ENCODE measurements around the gene MPZL3. TPM values are rescaled to one million over a fixed set of nuclear protein-coding genes. Genes with fewer than 3 reads are reported as not detected.

The MPZL3 gene
- total RNA-seq, 1 donor from 2014 or later = 8.5 TPM

DNA sequence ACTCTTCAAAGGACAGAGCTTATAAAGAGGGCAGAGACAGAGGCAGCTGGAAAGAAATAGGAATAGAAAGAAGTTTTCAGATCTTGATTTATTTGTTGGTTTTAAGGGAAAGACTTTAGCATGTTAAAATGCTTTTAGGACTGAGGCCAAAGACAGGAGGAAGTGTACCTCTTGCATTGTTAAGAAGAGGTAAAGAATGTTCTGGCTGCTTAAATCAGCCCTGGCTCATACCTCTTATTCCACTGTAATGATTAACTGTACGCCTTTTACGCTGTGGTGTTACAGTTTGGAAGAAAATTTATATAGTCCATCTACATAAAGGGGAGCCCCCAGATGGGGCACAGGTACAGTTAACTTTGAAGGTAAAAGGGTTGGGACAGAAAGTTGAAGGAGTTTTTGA lies 22.0 kb upstream of the MPZL3 start:
- Histone ChIP-seq H3K4me3 (ENCODE audit: insufficient read depth, low read depth, low read length) (no peak overlapping the region), H3K9me3 (ENCODE audit: insufficient read depth, low read depth, low read length) (no peaks in the 10 kb centered on the region), H3K4me2 (ENCODE audit: low read length) (no peak overlapping the region), H3K79me2 (ENCODE audit: insufficient read depth, low read length) (no peaks in the 10 kb centered on the region), H3K27me3 (ENCODE audit: insufficient read depth, low read length) (peaks cover 4% of the 10 kb centered on the region), H3K27ac (ENCODE audit: low read depth, low read length) (no peak overlapping the region), H3K4me1 (ENCODE audit: insufficient read depth, low read length) (peaks cover 7% of the 10 kb centered on the region), H2AFZ (ENCODE audit: low read depth, low read length) (no peak overlapping the region), H4K20me1 (ENCODE audit: insufficient read depth, low read length) (no peaks in the 10 kb centered on the region), H3K36me3 (ENCODE audit: insufficient read depth, low read length) (no peaks in the 10 kb centered on the region), H3K9ac (ENCODE audit: low read length) (no peak overlapping the region)
- no peaks in the 10 kb centered on the region for H3K36me3 Mint-ChIP-seq (ENCODE audit: low read depth, unreplicated experiment)
- peaks cover 2% of the 10 kb centered on the region for H3K9me3 Mint-ChIP-seq (ENCODE audit: unreplicated experiment)
- FAIRE-seq = no peak
- no peak for TF ChIP-seq EZH2 (IDR thresholded peaks at IDR 0.05; ENCODE audit: insufficient read depth, low read length)
- TF ChIP-seq, protein P1, sequence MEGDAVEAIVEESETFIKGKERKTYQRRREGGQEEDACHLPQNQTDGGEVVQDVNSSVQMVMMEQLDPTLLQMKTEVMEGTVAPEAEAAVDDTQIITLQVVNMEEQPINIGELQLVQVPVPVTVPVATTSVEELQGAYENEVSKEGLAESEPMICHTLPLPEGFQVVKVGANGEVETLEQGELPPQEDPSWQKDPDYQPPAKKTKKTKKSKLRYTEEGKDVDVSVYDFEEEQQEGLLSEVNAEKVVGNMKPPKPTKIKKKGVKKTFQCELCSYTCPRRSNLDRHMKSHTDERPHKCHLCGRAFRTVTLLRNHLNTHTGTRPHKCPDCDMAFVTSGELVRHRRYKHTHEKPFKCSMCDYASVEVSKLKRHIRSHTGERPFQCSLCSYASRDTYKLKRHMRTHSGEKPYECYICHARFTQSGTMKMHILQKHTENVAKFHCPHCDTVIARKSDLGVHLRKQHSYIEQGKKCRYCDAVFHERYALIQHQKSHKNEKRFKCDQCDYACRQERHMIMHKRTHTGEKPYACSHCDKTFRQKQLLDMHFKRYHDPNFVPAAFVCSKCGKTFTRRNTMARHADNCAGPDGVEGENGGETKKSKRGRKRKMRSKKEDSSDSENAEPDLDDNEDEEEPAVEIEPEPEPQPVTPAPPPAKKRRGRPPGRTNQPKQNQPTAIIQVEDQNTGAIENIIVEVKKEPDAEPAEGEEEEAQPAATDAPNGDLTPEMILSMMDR (IDR thresholded peaks at IDR 0.05; ENCODE audit: insufficient read depth, low read depth, low read length) = no peak
- no peak overlapping the region for H3K4me3 Mint-ChIP-seq (ENCODE audit: unreplicated experiment)
- H3K4me1 Mint-ChIP-seq (ENCODE audit: low read depth, unreplicated experiment) = peaks cover 3% of the 10 kb centered on the region
- no peak overlapping the region for H3K27ac Mint-ChIP-seq (ENCODE audit: unreplicated experiment)
- peaks cover 20% of the 10 kb centered on the region for H3K27me3 Mint-ChIP-seq (ENCODE audit: low read depth, unreplicated experiment)
- DNase-seq (ENCODE audit: low read depth) = peak; percentile 3

DNA sequence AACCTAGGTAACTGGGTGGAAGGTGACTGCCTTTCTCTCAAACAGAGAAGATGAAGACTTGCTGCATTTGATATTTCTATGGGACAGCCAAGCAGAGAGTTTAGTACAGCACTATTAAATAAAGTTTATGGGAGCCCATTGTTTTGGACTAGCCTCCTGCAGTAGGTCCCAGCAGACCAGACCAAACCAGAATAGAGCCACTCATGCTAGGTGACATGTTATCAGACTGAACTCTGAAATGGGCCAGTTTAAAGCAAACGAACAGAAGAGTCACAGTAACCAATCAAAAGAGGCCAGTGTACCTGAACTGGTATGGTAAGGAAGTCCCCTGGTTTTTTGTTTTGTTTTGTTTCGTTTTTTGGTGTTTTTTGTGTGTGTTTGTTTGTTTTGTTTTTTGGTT lies 19.8 kb upstream of the MPZL3 start:
- no peak overlapping the region for H3K4me2 ChIP-seq (ENCODE audit: low read length)
- DNase-seq (ENCODE audit: low read depth) (no peak), FAIRE-seq (no peak)
- peaks cover 13% of the 10 kb centered on the region for H3K27me3 ChIP-seq (ENCODE audit: insufficient read depth, low read length)
- no peaks in the 10 kb centered on the region for H3K79me2 ChIP-seq (ENCODE audit: insufficient read depth, low read length)
- no peaks in the 10 kb centered on the region for H3K36me3 Mint-ChIP-seq (ENCODE audit: low read depth, unreplicated experiment)
- H3K27ac Mint-ChIP-seq (ENCODE audit: unreplicated experiment) = no peak overlapping the region
- no peak overlapping the region for H2AFZ ChIP-seq (ENCODE audit: low read depth, low read length)
- no peaks in the 10 kb centered on the region for H3K9me3 ChIP-seq (ENCODE audit: insufficient read depth, low read depth, low read length)
- no peaks in the 10 kb centered on the region for H3K36me3 ChIP-seq (ENCODE audit: insufficient read depth, low read length)
- H3K9me3 Mint-ChIP-seq (ENCODE audit: unreplicated experiment) = peaks cover 2% of the 10 kb centered on the region
- H3K27me3 Mint-ChIP-seq (ENCODE audit: low read depth, unreplicated experiment) = peaks cover 20% of the 10 kb centered on the region
- TF ChIP-seq, protein P1 (IDR thresholded peaks at IDR 0.05; ENCODE audit: insufficient read depth, low read depth, low read length) = no peak
- TF ChIP-seq EZH2 (IDR thresholded peaks at IDR 0.05; ENCODE audit: insufficient read depth, low read length) = no peak
- H3K4me3 Mint-ChIP-seq (ENCODE audit: unreplicated experiment) = no peak overlapping the region
- no peaks in the 10 kb centered on the region for H4K20me1 ChIP-seq (ENCODE audit: insufficient read depth, low read length)
- H3K4me1 Mint-ChIP-seq (ENCODE audit: low read depth, unreplicated experiment) = peaks cover 3% of the 10 kb centered on the region
- no peak overlapping the region for H3K27ac ChIP-seq (ENCODE audit: low read depth, low read length)
- no peak overlapping the region for H3K4me3 ChIP-seq (ENCODE audit: insufficient read depth, low read depth, low read length)
- no peak overlapping the region for H3K9ac ChIP-seq (ENCODE audit: low read length)
- H3K4me1 ChIP-seq (ENCODE audit: insufficient read depth, low read length) = peaks cover 1% of the 10 kb centered on the region

DNA sequence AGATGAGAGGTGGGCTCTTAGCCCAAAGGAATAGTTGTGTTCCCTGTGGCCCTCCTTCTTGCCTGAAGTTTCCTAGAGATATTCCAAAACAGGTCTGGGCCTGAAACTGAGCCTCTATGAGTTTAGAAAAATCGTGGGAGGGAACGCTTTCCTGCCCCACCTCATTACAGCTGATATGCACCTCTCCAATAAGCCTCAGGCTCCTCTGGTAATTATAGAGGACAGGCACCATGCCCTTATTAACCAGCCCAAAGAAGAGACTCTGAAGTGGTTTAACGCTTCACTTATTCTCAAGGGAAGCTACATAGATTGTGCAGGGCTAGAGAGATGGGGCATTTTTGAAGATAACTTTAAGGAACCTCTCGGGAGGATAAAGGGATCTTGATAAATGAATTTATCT lies 15.3 kb upstream of the MPZL3 start:
- no peak for FAIRE-seq
- Histone ChIP-seq H3K27ac (ENCODE audit: low read depth, low read length) (no peak overlapping the region), H3K9ac (ENCODE audit: low read length) (no peak overlapping the region), H4K20me1 (ENCODE audit: insufficient read depth, low read length) (no peaks in the 10 kb centered on the region), H3K4me3 (ENCODE audit: insufficient read depth, low read depth, low read length) (no peak overlapping the region), H3K4me1 (ENCODE audit: insufficient read depth, low read length) (no peaks in the 10 kb centered on the region), H3K36me3 (ENCODE audit: insufficient read depth, low read length) (no peaks in the 10 kb centered on the region), H3K4me2 (ENCODE audit: low read length) (no peak overlapping the region), H3K27me3 (ENCODE audit: insufficient read depth, low read length) (peaks cover 55% of the 10 kb centered on the region), H2AFZ (ENCODE audit: low read depth, low read length) (no peak overlapping the region), H3K9me3 (ENCODE audit: insufficient read depth, low read depth, low read length) (no peaks in the 10 kb centered on the region), H3K79me2 (ENCODE audit: insufficient read depth, low read length) (no peaks in the 10 kb centered on the region)
- no peak overlapping the region for H3K27ac Mint-ChIP-seq (ENCODE audit: unreplicated experiment)
- H3K9me3 Mint-ChIP-seq (ENCODE audit: unreplicated experiment) = no peaks in the 10 kb centered on the region
- no peak for DNase-seq (ENCODE audit: low read depth)
- H3K4me1 Mint-ChIP-seq (ENCODE audit: low read depth, unreplicated experiment) = peaks cover 6% of the 10 kb centered on the region
- peaks cover 51% of the 10 kb centered on the region for H3K27me3 Mint-ChIP-seq (ENCODE audit: low read depth, unreplicated experiment)
- no peak overlapping the region for H3K4me3 Mint-ChIP-seq (ENCODE audit: unreplicated experiment)
- H3K36me3 Mint-ChIP-seq (ENCODE audit: low read depth, unreplicated experiment) = no peaks in the 10 kb centered on the region
- TF ChIP-seq, protein P1 (IDR thresholded peaks at IDR 0.05; ENCODE audit: insufficient read depth, low read depth, low read length) = no peak
- TF ChIP-seq EZH2 (IDR thresholded peaks at IDR 0.05; ENCODE audit: insufficient read depth, low read length) = no peak

Data from astrocyte (in vitro differentiated cells and primary cell).